ENCODE results near the gene KIAA0513. TPM values are rescaled to one million over a fixed set of nuclear protein-coding genes. Genes with fewer than 3 reads are reported as not detected.

The KIAA0513 gene
- total and polyA plus RNA-seq, 2 experiments from 2014 or later, result 5.3 to 5.4 TPM

GRCh38 chr16:84999200-84999599, 28.4 kb upstream of the KIAA0513 start:
- Histone ChIP-seq H3K4me1 (ENCODE audit: insufficient read depth) (peaks cover 34% of the 10 kb centered on the region), H3F3A (ENCODE audit: insufficient read depth) (peaks cover 22% of the 10 kb centered on the region), H3K4me2 (ENCODE audit: unreplicated experiment) (peak overlapping the region; percentile 67), H3K27ac (0 out of 2 replicates have a peak overlapping the region, but pooled peaks have one; percentile 1), H3K9me2 (ENCODE audit: insufficient read depth) (no peaks in the 10 kb centered on the region), H3K9ac (no peak overlapping the region), H3K4me3 (no peak overlapping the region), H3K9me3 (ENCODE audit: low read depth) (no peaks in the 10 kb centered on the region), H2AFZ (no peak overlapping the region), H3K27me3 (replicated peaks; ENCODE audit: insufficient read depth) (no peaks in the 10 kb centered on the region), H3K79me2 (ENCODE audit: insufficient read depth) (peaks cover 94% of the 10 kb centered on the region), H4K20me1 (ENCODE audit: insufficient read depth) (no peaks in the 10 kb centered on the region), H3K36me3 (ENCODE audit: low read depth) (no peaks in the 10 kb centered on the region)
- in situ Hi-C loops (cut with MboI), result no loop called here
- TF ChIP-seq EZH2phosphoT487 (IDR thresholded peaks at IDR 0.05; ENCODE audit: insufficient read depth, low read depth), result no peak
- no peak for TF ChIP-seq EZH2 (IDR thresholded peaks at IDR 0.05; ENCODE audit: insufficient read depth, poor library complexity, severe bottlenecking)
- 82% methylated on average over 3 of the region's 3 CpGs for WGBS, 2 experiments (ENCODE audit: low coverage in 1 of 2, low lambda C conversion rate in 2 of 2, missing lambda C conversion rate in 2 of 2)
- DNase-seq, result peak; percentile 57

GRCh38 chr16:84999857-85000480, 27.6 kb upstream of the KIAA0513 start:
- Histone ChIP-seq H2AFZ (no peak overlapping the region), H3K4me1 (ENCODE audit: insufficient read depth) (peaks cover 35% of the 10 kb centered on the region), H3F3A (ENCODE audit: insufficient read depth) (peaks cover 23% of the 10 kb centered on the region), H4K20me1 (ENCODE audit: insufficient read depth) (no peaks in the 10 kb centered on the region), H3K9me2 (ENCODE audit: insufficient read depth) (no peaks in the 10 kb centered on the region), H3K9me3 (ENCODE audit: low read depth) (no peaks in the 10 kb centered on the region), H3K4me3 (no peak overlapping the region), H3K27ac (no peak overlapping the region), H3K79me2 (ENCODE audit: insufficient read depth) (peaks cover 97% of the 10 kb centered on the region), H3K9ac (no peak overlapping the region), H3K27me3 (replicated peaks; ENCODE audit: insufficient read depth) (no peaks in the 10 kb centered on the region), H3K36me3 (ENCODE audit: low read depth) (no peaks in the 10 kb centered on the region), H3K4me2 (ENCODE audit: unreplicated experiment) (no peak overlapping the region)
- in situ Hi-C loops (cut with MboI), result no loop called here
- no peak for DNase-seq
- TF ChIP-seq EZH2 (IDR thresholded peaks at IDR 0.05; ENCODE audit: insufficient read depth, poor library complexity, severe bottlenecking) (no peak), EZH2phosphoT487 (IDR thresholded peaks at IDR 0.05; ENCODE audit: insufficient read depth, low read depth) (no peak)
- 94 to 95% methylated on average over 11 of the region's 11 CpGs for WGBS, 2 experiments (ENCODE audit: low coverage in 1 of 2, low lambda C conversion rate in 2 of 2, missing lambda C conversion rate in 2 of 2)

- Histone ChIP-seq H3K27me3 (replicated peaks; ENCODE audit: insufficient read depth) (no peaks in the 10 kb centered on the region), H3K27ac (no peak overlapping the region), H3K79me2 (ENCODE audit: insufficient read depth) (peaks cover 89% of the 10 kb centered on the region), H3K9me3 (ENCODE audit: low read depth) (no peaks in the 10 kb centered on the region), H3F3A (ENCODE audit: insufficient read depth) (peaks cover 31% of the 10 kb centered on the region), H3K4me2 (ENCODE audit: unreplicated experiment) (no peak overlapping the region), H2AFZ (no peak overlapping the region), H3K4me3 (no peak overlapping the region), H4K20me1 (ENCODE audit: insufficient read depth) (no peaks in the 10 kb centered on the region), H3K9me2 (ENCODE audit: insufficient read depth) (no peaks in the 10 kb centered on the region), H3K36me3 (ENCODE audit: low read depth) (no peaks in the 10 kb centered on the region), H3K9ac (no peak overlapping the region), H3K4me1 (ENCODE audit: insufficient read depth) (peaks cover 49% of the 10 kb centered on the region)
- TF ChIP-seq EZH2phosphoT487 (IDR thresholded peaks at IDR 0.05; ENCODE audit: insufficient read depth, low read depth) (no peak), EZH2 (IDR thresholded peaks at IDR 0.05; ENCODE audit: insufficient read depth, poor library complexity, severe bottlenecking) (no peak)
- in situ Hi-C loops (cut with MboI), result no loop called here
- 93 to 97% methylated on average over 10 of the region's 10 CpGs for WGBS, 2 experiments (ENCODE audit: low coverage in 1 of 2, low lambda C conversion rate in 2 of 2, missing lambda C conversion rate in 2 of 2)
- no peak for DNase-seq
Measured at GRCh38 chr16:85002099-85002541, 25.5 kb upstream of the KIAA0513 start.

GRCh38 chr16:85002608-85003007, 25.0 kb upstream of the KIAA0513 start:
- WGBS, 2 experiments (ENCODE audit: low coverage in 1 of 2, low lambda C conversion rate in 2 of 2, missing lambda C conversion rate in 2 of 2), result 89% methylated on average over 12 of the region's 12 CpGs
- Histone ChIP-seq H2AFZ (no peak overlapping the region), H3F3A (ENCODE audit: insufficient read depth) (peaks cover 35% of the 10 kb centered on the region), H3K27ac (no peak overlapping the region), H3K36me3 (ENCODE audit: low read depth) (no peaks in the 10 kb centered on the region), H3K27me3 (replicated peaks; ENCODE audit: insufficient read depth) (no peaks in the 10 kb centered on the region), H4K20me1 (ENCODE audit: insufficient read depth) (no peaks in the 10 kb centered on the region), H3K79me2 (ENCODE audit: insufficient read depth) (peaks cover 89% of the 10 kb centered on the region), H3K9me3 (ENCODE audit: low read depth) (no peaks in the 10 kb centered on the region), H3K9ac (no peak overlapping the region), H3K4me1 (ENCODE audit: insufficient read depth) (peaks cover 53% of the 10 kb centered on the region), H3K4me3 (no peak overlapping the region), H3K4me2 (ENCODE audit: unreplicated experiment) (no peak overlapping the region), H3K9me2 (ENCODE audit: insufficient read depth) (no peaks in the 10 kb centered on the region)
- no peak for DNase-seq
- TF ChIP-seq EZH2phosphoT487 (IDR thresholded peaks at IDR 0.05; ENCODE audit: insufficient read depth, low read depth) (no peak), EZH2 (IDR thresholded peaks at IDR 0.05; ENCODE audit: insufficient read depth, poor library complexity, severe bottlenecking) (no peak)
- in situ Hi-C loops (cut with MboI), result no loop called here

All from GM23248 (cell line).